Right cardiac atrium (tissue), 5 donors: ENCODE measurements around the gene ASIC3. TPM values are rescaled to one million over a fixed set of nuclear protein-coding genes. Genes with fewer than 3 reads are reported as not detected.

Experiments used
- ATAC-seq, 2 donors: fragments of 200-7000 bp; cut with Tn5 transposase; one replicate each; pipeline versions ENCODE4 v1.8.0 to v1.9.1; 2020; ENCODE audit warnings: moderate library complexity in 2 of 2, mild to moderate bottlenecking in 1 of 2
- DNase-seq, 3 donors: peaks; one replicate each; pipeline ENCODE4 v3.0.0-alpha.2; 2020
- H3K27ac ChIP-seq: one replicate; pipeline ENCODE4 v1.5.1; 2013; ENCODE audit warnings: mild to moderate bottlenecking, low read length, control low read depth, moderate library complexity
- H3K27me3 ChIP-seq: one replicate; pipeline ENCODE4 v1.6.1; 2013; ENCODE audit not compliant: control insufficient read depth, insufficient read depth
- H3K4me1 ChIP-seq: one replicate; pipeline ENCODE4 v1.6.1; 2013; ENCODE audit warnings: low read length; ENCODE audit not compliant: control insufficient read depth, insufficient read depth
- H3K4me3 ChIP-seq: one replicate; pipeline ENCODE4 v1.5.1; 2013; ENCODE audit warnings: low read length, control low read depth
- H3K9me3 ChIP-seq: one replicate; pipeline ENCODE4 v1.6.1; 2013; ENCODE audit warnings: low read length; ENCODE audit not compliant: control insufficient read depth
- WGBS: extraction: QIAGEN DNeasy Blood & Tissue Kit; methylation state at CpG from one replicate; pipeline ENCODE4 v1.1.7; 2013; 5-methylcytosine and 5-hydroxymethylcytosine counted together
- intact Hi-C, 4 donors: fragments of 100-400 bp; cut with DNase I; formaldehyde crosslinking; loops; one replicate each; pipeline versions ENCODE4 v1.11.0 to v1.14.0; 2022 to 2023
- polyA plus RNA-seq: library from polyadenylated mRNA; stranded (reverse); fragments of 200-250 nt; gene quantifications from one replicate; pipeline ENCODE4 v1.2.3, GENCODE V29; 2013
- total RNA-seq, 4 donors: library from RNA; stranded (reverse); fragmentation: NEBNext Ultra II Directional; extraction: Animal tissue kit (Norgen Biotek cat#: 25700); gene quantifications; one replicate each; pipeline ENCODE4 v1.2.1, GENCODE V29; 2021
- donor health status: healthy with polysubstance abuse.
- donor health status: DM: no; HTN: yes; CAD: no.
- donor health status: DM: no; HTN: no; CAD: no.
- donor health status: DM: no; HTN: yes; CAD: no; lungs with severe emphysema.
- donor health status: DM: yes; HTN: yes; CAD: no.

Gene ASIC3
- total and polyA plus RNA-seq, 5 donors: 4.0 to 6.5 (median 5.3) TPM

- no peak overlapping the region for H3K27ac ChIP-seq
- intact Hi-C loops: no loop called here
- WGBS: 85% methylated on average over 10 of the region's 10 CpGs
- DNase-seq (peak in 2 of 3 donors; percentile 13 to 46), ATAC-seq (peak; percentile 8 to 14)
- peaks cover 3% of the 10 kb centered on the region for H3K4me1 ChIP-seq
- no peak overlapping the region for H3K4me3 ChIP-seq
- H3K27me3 ChIP-seq: no peaks in the 10 kb centered on the region
- H3K9me3 ChIP-seq: no peaks in the 10 kb centered on the region
These were observed 52.6 kb downstream of the ASIC3 start for GRCh38 chr7:151100921-151101320.

GRCh38 chr7:151101621-151102396 is 53.5 kb downstream of the ASIC3 start:
- Histone ChIP-seq H3K27ac (no peak overlapping the region), H3K4me3 (no peak overlapping the region), H3K27me3 (no peaks in the 10 kb centered on the region), H3K4me1 (peaks cover 3% of the 10 kb centered on the region), H3K9me3 (no peaks in the 10 kb centered on the region)
- intact Hi-C loops: no loop called here
- DNase-seq (peak; percentile 10 to 52 (median 42)), ATAC-seq (peak; percentile 25)
- WGBS: 78% methylated on average over 24 of the region's 24 CpGs

Other genes starting within 250 kb of the ASIC3 start
- gene TMEM176B, start 248.2 kb upstream of the ASIC3 start, total RNA-seq: 100 to 1,000 TPM; 101 to 344 (median 237) TPM
- 114 TPM for gene TMEM176B, start 248.2 kb upstream of the ASIC3 start, polyA plus RNA-seq
- 100 to 1,000 TPM in 2 of 4 donors, 10 to 100 TPM in 2; 50.8 to 167 (median 126) TPM for gene TMEM176A, start 247.8 kb upstream of the ASIC3 start, total RNA-seq
- 51.6 TPM for gene TMEM176A, start 247.8 kb upstream of the ASIC3 start, polyA plus RNA-seq
- under 1 TPM in 2 of 4 donors, not detected in 2; 0.17 to 0.40 TPM for gene AOC1, start 196.0 kb upstream of the ASIC3 start, total RNA-seq
- not detected for gene AOC1, start 196.0 kb upstream of the ASIC3 start, polyA plus RNA-seq
- gene KCNH2, start 70.2 kb upstream of the ASIC3 start, total RNA-seq: 100 to 1,000 TPM; 113 to 163 (median 126) TPM
- 132 TPM for gene KCNH2, start 70.2 kb upstream of the ASIC3 start, polyA plus RNA-seq
- 10 to 100 TPM; 20.5 to 80.4 (median 24.7) TPM for gene NOS3, start 57.5 kb upstream of the ASIC3 start, total RNA-seq
- gene NOS3, start 57.5 kb upstream of the ASIC3 start, polyA plus RNA-seq: 13.5 TPM
- gene ATG9B, start 24.0 kb upstream of the ASIC3 start, total RNA-seq: under 1 TPM in 2 of 4 donors, not detected in 2; 0.18 to 0.23 TPM
- 0.43 TPM for gene ATG9B, start 24.0 kb upstream of the ASIC3 start, polyA plus RNA-seq
- gene ABCB8, start 20.1 kb upstream of the ASIC3 start, total RNA-seq: 10 to 100 TPM; 20.9 to 24.5 (median 23.4) TPM
- 19.6 TPM for gene ABCB8, start 20.1 kb upstream of the ASIC3 start, polyA plus RNA-seq
- 10 to 100 TPM in 1 of 4 donors, 1 to 10 TPM in 3; 6.2 to 11.2 (median 7.4) TPM for gene CDK5, start 9.4 kb downstream of the ASIC3 start, total RNA-seq
- 6.5 TPM for gene CDK5, start 9.4 kb downstream of the ASIC3 start, polyA plus RNA-seq
- gene SLC4A2, start 11.1 kb downstream of the ASIC3 start, total RNA-seq: 100 to 1,000 TPM in 2 of 4 donors, 10 to 100 TPM in 2; 83.5 to 120 (median 96.5) TPM
- gene SLC4A2, start 11.1 kb downstream of the ASIC3 start, polyA plus RNA-seq: 61.7 TPM
- 10 to 100 TPM; 64.1 to 82.0 (median 68.9) TPM for gene FASTK, start 32.3 kb downstream of the ASIC3 start, total RNA-seq
- 133 TPM for gene FASTK, start 32.3 kb downstream of the ASIC3 start, polyA plus RNA-seq
- 10 to 100 TPM; 28.5 to 36.5 (median 35.8) TPM for gene TMUB1, start 35.0 kb downstream of the ASIC3 start, total RNA-seq
- gene TMUB1, start 35.0 kb downstream of the ASIC3 start, polyA plus RNA-seq: 55.2 TPM
- gene AGAP3, start 37.9 kb downstream of the ASIC3 start, total RNA-seq: 10 to 100 TPM; 58.3 to 78.8 (median 67.6) TPM
- 61.4 TPM for gene AGAP3, start 37.9 kb downstream of the ASIC3 start, polyA plus RNA-seq
- gene GBX1, start 119.2 kb downstream of the ASIC3 start, total RNA-seq: 1 to 10 TPM in 1 of 4 donors, under 1 TPM in 1, not detected in 2; 0.40 to 1.0 TPM
- 0.14 TPM for gene GBX1, start 119.2 kb downstream of the ASIC3 start, polyA plus RNA-seq
- 10 to 100 TPM in 3 of 4 donors, 1 to 10 TPM in 1; 4.5 to 21.0 (median 14.0) TPM for gene ASB10, start 138.7 kb downstream of the ASIC3 start, total RNA-seq
- 14.3 TPM for gene ASB10, start 138.7 kb downstream of the ASIC3 start, polyA plus RNA-seq
- not detected for gene H2BK1, start 162.0 kb downstream of the ASIC3 start, total RNA-seq
- gene H2BK1, start 162.0 kb downstream of the ASIC3 start, polyA plus RNA-seq: not detected
- gene ABCF2, start 178.7 kb downstream of the ASIC3 start, total RNA-seq: 10 to 100 TPM; 24.6 to 34.5 (median 26.3) TPM
- gene ABCF2, start 178.7 kb downstream of the ASIC3 start, polyA plus RNA-seq: 17.8 TPM
- gene CHPF2, start 184.0 kb downstream of the ASIC3 start, total RNA-seq: 10 to 100 TPM; 22.2 to 35.3 (median 27.0) TPM
- gene CHPF2, start 184.0 kb downstream of the ASIC3 start, polyA plus RNA-seq: 15.5 TPM
- 100 to 1,000 TPM; 149 to 291 (median 238) TPM for gene SMARCD3, start 200.2 kb downstream of the ASIC3 start, total RNA-seq
- 141 TPM for gene SMARCD3, start 200.2 kb downstream of the ASIC3 start, polyA plus RNA-seq